HG02885 (cell line): Measurements from ENCODE around the gene NFATC2IP.
"Not testable (repeated sequence)": the region's sequence is repeated elsewhere in the genome, so short reads cannot be mapped to it uniquely, and the experiment has no call there.

Source experiments
- ATAC-seq: cut with Tn5 transposase; IDR thresholded peaks from one replicate; pipeline ENCODE4 v1.9.1; 2021; ENCODE audit warnings: mild to moderate bottlenecking; ENCODE audit not compliant: unreplicated experiment, poor library complexity

NFATC2IP gene

GRCh38 chr16:28989363-28989762 is 38.6 kb downstream of the NFATC2IP start:
- ATAC-seq, result no peak

GRCh38 chr16:28990375-28991040 is 39.8 kb downstream of the NFATC2IP start:
- no peak for ATAC-seq

DNA sequence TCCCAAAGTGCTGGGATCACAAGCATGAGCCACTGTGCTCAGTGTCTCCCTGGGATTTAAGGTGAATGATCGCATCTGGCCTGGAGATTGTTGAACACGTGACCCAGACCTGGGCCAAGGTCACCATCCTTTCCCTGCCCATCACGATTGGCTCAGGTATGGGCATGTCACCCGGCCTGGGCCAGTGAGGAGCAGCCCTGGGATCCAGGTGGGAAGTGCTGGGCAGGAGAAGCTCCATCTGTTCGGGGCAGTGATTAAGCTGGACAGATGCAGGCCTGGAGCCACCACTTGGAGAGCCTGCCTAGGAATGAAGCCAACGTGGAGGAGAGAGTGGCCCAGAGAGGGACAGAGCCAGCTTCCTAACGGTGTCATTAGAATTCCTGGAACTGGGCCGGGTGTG is 41.0 kb downstream of the NFATC2IP start:
- no peak for ATAC-seq

- ATAC-seq, result no peak
These were observed 41.8 kb downstream of the NFATC2IP start for GRCh38 chr16:28992496-28992895.

GRCh38 chr16:28998837-28999236 is 48.1 kb downstream of the NFATC2IP start:
- no peak for ATAC-seq

GRCh38 chr16:28999577-28999976 is 48.8 kb downstream of the NFATC2IP start:
- ATAC-seq, result no peak

DNA sequence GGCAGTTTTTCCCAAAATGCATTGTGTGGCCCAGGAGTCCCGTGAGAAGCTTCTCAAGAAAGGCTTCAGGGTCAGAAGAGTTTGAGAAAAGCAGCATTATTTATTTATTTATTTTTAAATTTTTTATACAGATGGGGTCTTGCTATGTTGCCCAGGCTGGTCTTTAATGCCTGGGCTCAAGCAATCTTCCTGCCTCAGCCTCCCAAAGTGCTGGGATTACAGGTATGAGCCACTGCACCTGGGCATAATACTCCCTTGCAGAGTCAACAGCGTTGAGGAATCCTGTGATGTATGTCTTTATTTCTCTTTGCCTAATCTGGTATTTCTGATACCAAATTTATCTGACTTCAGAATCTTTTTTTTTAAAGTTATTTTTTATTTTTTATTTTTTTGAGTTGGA is 49.3 kb downstream of the NFATC2IP start:
- no peak for ATAC-seq

GRCh38 chr16:29004496-29005139 is 53.9 kb downstream of the NFATC2IP start:
- ATAC-seq, result not testable (repeated sequence)

DNA sequence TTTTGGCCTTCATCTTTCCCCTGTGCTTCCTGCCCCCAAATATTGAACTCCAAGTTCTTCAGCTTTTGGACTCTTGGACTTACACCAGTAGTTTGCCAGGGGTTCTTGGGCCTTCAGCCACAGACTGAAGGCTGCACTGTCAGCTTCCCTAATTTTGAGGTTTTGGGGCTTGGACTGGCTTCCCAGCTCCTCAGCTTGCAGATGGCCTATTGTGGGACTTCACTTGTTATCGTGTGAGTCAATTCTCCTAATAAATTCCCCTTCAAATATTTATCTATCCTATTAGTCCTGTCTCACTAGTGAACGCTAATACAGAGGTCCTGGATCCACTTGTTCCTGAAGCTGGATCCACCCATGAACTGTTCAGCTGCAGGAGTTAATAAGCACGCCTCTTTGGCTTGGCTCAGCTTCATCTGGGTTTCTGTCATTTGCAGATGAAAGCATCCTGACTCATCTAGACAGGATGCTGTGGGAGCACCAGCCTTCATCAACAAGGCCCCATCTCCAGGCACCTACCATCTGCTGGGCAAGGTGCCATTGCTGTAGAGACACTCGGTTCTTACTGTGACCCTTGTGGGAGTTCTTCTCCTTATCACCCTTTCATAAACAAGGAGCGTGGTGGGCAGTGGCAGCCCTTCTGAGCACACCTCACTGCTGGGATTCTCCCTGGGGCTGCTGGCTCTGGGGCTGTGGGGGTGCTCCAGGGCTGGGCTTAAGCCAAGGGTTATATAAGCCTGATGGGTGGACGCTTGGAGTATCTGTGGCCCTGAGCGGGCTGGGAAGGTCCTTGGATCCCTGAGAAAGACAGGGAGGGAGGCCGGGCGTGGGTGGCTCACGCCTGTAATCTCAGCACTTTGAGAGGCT is 57.2 kb downstream of the NFATC2IP start:
- no peak for ATAC-seq

GRCh38 chr16:29009050-29009837 is 58.5 kb downstream of the NFATC2IP start:
- no peak for ATAC-seq

- no peak for ATAC-seq
These were observed 59.1 kb downstream of the NFATC2IP start for GRCh38 chr16:29009838-29010166.

GRCh38 chr16:29011112-29011511 is 60.4 kb downstream of the NFATC2IP start:
- ATAC-seq, result no peak

DNA sequence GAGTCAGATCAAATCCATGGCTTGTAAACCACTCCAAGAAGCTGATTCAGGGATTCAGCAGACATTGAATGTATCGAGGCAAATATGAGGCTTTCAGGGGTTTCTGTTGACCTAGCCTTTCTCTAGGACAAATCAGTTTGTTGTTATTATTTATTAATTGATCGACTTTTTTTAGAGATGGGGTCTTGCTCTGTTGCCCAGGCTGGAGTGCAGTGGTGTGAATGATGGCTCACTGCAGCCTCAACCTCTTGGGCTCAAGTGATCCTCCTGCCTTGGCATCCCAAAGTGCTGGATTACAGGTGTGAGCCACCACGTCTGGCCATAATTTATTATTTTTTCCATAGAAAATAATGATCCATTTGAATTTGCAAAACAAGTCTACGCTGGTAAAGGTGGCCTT is 61.1 kb downstream of the NFATC2IP start:
- no peak for ATAC-seq

DNA sequence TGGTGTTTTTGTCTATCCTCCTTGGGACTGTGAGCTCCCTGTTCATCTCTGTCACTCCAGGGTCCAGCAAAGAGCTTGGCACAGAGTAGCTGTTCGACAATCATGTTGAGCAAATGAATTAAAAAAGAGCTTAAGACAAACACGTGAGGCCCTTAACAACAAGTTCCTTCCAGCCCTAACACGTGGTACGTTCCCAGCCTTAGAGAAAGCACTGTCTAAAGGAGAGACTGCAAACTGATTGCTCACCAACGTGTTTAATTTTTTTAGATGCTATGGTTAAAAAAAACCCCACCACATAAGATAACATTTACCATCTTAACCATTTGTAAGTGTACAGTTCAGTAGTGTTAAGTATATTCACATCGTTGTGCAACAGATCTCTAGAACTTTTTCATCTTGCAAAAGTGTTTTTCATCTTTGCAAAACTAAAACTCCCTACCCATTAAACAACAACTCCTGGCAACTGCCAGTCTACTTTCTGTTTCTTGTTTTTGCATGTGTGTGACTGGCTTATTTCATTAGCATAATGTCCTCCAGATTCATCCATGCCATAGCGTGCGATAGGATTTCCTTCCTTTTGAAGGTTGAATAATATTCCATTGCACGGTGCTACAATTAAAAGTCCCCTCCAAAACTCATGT is 62.3 kb downstream of the NFATC2IP start:
- ATAC-seq, result no peak

DNA sequence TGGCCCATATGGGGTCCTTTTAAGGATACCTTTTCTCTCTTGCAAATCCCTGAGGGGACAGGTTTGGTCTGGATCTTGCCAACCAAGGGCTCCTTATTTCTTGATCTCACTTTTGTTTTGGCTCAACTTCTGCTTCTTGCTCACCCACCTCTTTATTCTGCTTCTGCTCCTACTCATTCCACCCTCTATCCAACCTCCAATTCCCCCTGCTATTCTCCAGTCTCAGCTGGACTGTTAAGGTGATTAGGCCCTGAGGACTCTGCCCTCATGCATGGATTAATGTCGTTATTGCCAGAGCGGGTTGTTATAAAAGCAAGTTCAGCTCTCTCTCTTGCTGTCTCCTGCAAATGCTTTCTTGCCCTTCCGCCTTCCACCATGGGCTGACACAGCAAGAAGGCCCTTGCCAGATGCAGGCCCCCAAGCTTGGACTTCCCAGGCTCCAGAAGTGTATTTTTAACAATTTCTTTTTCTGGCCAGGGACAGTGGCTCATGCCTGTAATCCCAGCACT is 63.9 kb downstream of the NFATC2IP start:
- no peak for ATAC-seq
